Skeletal muscle cell (primary cell): ENCODE results near the gene CAMKMT.

Experiments used
- DNase-seq: peaks from one replicate; pipeline ENCODE4 v3.0.0-alpha.2; 2010; ENCODE audit warnings: low read depth
- H3K4me3 ChIP-seq: 2 replicates; pipeline ENCODE4 v1.5.1; 2011; ENCODE audit warnings: low read depth, mild to moderate bottlenecking, control low read depth, low read length, moderate library complexity

CAMKMT gene

GRCh38 chr2:44798139-44798659, 436.5 kb downstream of the CAMKMT start:
- H3K4me3 ChIP-seq = no peak overlapping the region
- DNase-seq = no peak

GRCh38 chr2:44799105-44799504, 437.4 kb downstream of the CAMKMT start:
- no peak for DNase-seq
- no peak overlapping the region for H3K4me3 ChIP-seq

- DNase-seq = no peak
- no peak overlapping the region for H3K4me3 ChIP-seq
These were observed 438.0 kb downstream of the CAMKMT start for GRCh38 chr2:44799754-44800153.

- DNase-seq = no peak
- no peak overlapping the region for H3K4me3 ChIP-seq
These were observed 439.6 kb downstream of the CAMKMT start for GRCh38 chr2:44801289-44801840.

GRCh38 chr2:44801841-44802776, 440.4 kb downstream of the CAMKMT start:
- no peak overlapping the region for H3K4me3 ChIP-seq
- DNase-seq = no peak

GRCh38 chr2:44802777-44803424, 441.2 kb downstream of the CAMKMT start:
- no peak overlapping the region for H3K4me3 ChIP-seq
- no peak for DNase-seq

- no peak for DNase-seq
- H3K4me3 ChIP-seq = no peak overlapping the region
These were observed 442.9 kb downstream of the CAMKMT start for GRCh38 chr2:44804406-44805265.

- no peak for DNase-seq
- H3K4me3 ChIP-seq = no peak overlapping the region
These were observed 443.9 kb downstream of the CAMKMT start for GRCh38 chr2:44805401-44806235.

- H3K4me3 ChIP-seq = no peak overlapping the region
- no peak for DNase-seq
These were observed 445.7 kb downstream of the CAMKMT start for GRCh38 chr2:44807201-44808025.

- no peak overlapping the region for H3K4me3 ChIP-seq
- DNase-seq = no peak
These were observed 449.3 kb downstream of the CAMKMT start for GRCh38 chr2:44810892-44811530.

- no peak overlapping the region for H3K4me3 ChIP-seq
- DNase-seq = no peak
These were observed 451.4 kb downstream of the CAMKMT start for GRCh38 chr2:44813165-44813564.

- no peak overlapping the region for H3K4me3 ChIP-seq
- no peak for DNase-seq
These were observed 451.9 kb downstream of the CAMKMT start for GRCh38 chr2:44813658-44814057.

- no peak for DNase-seq
- H3K4me3 ChIP-seq = no peak overlapping the region
These were observed 455.5 kb downstream of the CAMKMT start for GRCh38 chr2:44817256-44817655.

- no peak overlapping the region for H3K4me3 ChIP-seq
- no peak for DNase-seq
These were observed 456.1 kb downstream of the CAMKMT start for GRCh38 chr2:44817673-44818335.

- no peak for DNase-seq
- H3K4me3 ChIP-seq = no peak overlapping the region
These were observed 457.3 kb downstream of the CAMKMT start for GRCh38 chr2:44819061-44819460.

- no peak overlapping the region for H3K4me3 ChIP-seq
These were observed 459.8 kb downstream of the CAMKMT start for GRCh38 chr2:44821500-44821899.

GRCh38 chr2:44822174-44822573, 460.4 kb downstream of the CAMKMT start:
- DNase-seq = no peak
- no peak overlapping the region for H3K4me3 ChIP-seq

More at GRCh38 chr2:44821500-44821899, 459.8 kb downstream of the CAMKMT start:
- DNase-seq = no peak
